Measurements from ENCODE around the gene PTPN14. TPM values are rescaled to one million over a fixed set of nuclear protein-coding genes. Genes with fewer than 3 reads are reported as not detected.
A peak's percentile ranks its signal among the peaks of the same experiment; 100 is the strongest.

PTPN14 gene
- total RNA-seq, 6 experiments from 2014 or later: 1.6 to 4.6 (median 2.1) TPM

GRCh38 chr1:214425716-214426425 is 125.5 kb downstream of the PTPN14 start:
- intact Hi-C loops (cut with DNase I): no loop called here
- no peaks in the 10 kb centered on the region for H3K36me3 ChIP-seq
- H3K4me3 ChIP-seq: no peak overlapping the region
- DNase-seq: no peak
- H3K4me1 ChIP-seq: no peaks in the 10 kb centered on the region
- no peaks in the 10 kb centered on the region for H3K9me3 ChIP-seq
- WGBS (ENCODE audit: insufficient coverage, low coverage, low lambda C conversion rate, missing lambda C conversion rate): 69% methylated on average over 5 of the region's 5 CpGs
- H3K27me3 ChIP-seq: no peaks in the 10 kb centered on the region
- TF ChIP-seq CTCF (IDR thresholded peaks at IDR 0.05) (no peak), POLR2A (IDR thresholded peaks at IDR 0.05) (no peak)
- no peak overlapping the region for H3K27ac ChIP-seq
- ATAC-seq: no peak

DNA sequence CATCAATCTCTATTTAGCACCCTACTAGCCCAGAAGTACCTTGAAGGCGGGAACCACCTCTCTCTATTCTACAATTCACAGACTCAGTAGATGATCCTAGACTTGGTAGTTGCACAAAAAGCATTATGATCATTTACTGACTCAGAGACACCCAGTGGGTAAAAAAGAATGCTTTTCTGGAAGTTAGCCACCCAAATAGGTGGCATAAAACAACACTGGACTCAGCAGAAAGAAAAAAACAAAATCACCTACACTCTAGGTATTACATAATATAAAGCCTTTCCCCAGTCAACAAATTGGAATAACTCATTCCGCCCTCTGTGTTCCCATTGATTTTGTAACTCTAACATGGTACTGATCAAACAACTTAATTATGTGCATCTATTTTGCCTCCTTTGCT is 126.3 kb downstream of the PTPN14 start:
- intact Hi-C loops (cut with DNase I): no loop called here

DNA sequence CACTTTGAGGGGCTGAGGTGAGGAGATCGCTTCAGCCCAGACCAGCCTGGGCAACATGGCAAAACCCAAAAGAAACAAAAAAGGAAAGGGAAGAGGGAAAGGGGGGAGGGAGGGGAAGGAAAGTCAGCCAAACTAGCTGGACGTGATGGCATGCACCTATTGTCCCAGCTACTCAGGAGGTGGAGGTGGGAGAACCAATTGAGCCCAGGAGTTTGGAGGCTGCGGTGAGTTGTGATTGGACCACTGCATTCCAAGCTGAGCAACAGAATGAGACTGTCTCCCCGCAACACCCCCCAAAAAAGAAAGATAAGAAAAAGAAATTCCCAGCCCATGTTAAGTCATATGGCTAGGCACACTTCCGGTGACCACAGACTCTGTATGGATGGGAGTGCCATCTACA is 128.4 kb downstream of the PTPN14 start:
- no peaks in the 10 kb centered on the region for H3K9me3 ChIP-seq
- no peak for ATAC-seq
- TF ChIP-seq POLR2A (IDR thresholded peaks at IDR 0.05) (no peak), CTCF (IDR thresholded peaks at IDR 0.05) (no peak)
- intact Hi-C loops (cut with DNase I): no loop called here
- no peak for DNase-seq
- H3K4me1 ChIP-seq: no peaks in the 10 kb centered on the region
- H3K27ac ChIP-seq: no peak overlapping the region
- no peaks in the 10 kb centered on the region for H3K36me3 ChIP-seq
- 70% methylated on average over 3 of the region's 5 CpGs for WGBS (ENCODE audit: insufficient coverage, low coverage, low lambda C conversion rate, missing lambda C conversion rate)
- H3K27me3 ChIP-seq: no peaks in the 10 kb centered on the region
- H3K4me3 ChIP-seq: no peak overlapping the region

More for the DNA sequence above, 126.3 kb downstream of the PTPN14 start:
- peak in 1 of 4 donors; percentile 46 for ATAC-seq
- no peak for DNase-seq
- Histone ChIP-seq H3K27ac (no peak overlapping the region), H3K27me3 (no peaks in the 10 kb centered on the region), H3K9me3 (no peaks in the 10 kb centered on the region), H3K4me3 (no peak overlapping the region), H3K4me1 (no peaks in the 10 kb centered on the region), H3K36me3 (no peaks in the 10 kb centered on the region)
- TF ChIP-seq POLR2A (IDR thresholded peaks at IDR 0.05) (no peak), CTCF (IDR thresholded peaks at IDR 0.05) (no peak)
- WGBS (ENCODE audit: insufficient coverage, low coverage, low lambda C conversion rate, missing lambda C conversion rate): 60% methylated on average over 2 of the region's 2 CpGs

GRCh38 chr1:214422137-214422671 is 129.2 kb downstream of the PTPN14 start:
- TF ChIP-seq POLR2A (IDR thresholded peaks at IDR 0.05) (no peak), CTCF (IDR thresholded peaks at IDR 0.05) (no peak)
- intact Hi-C loops (cut with DNase I): no loop called here
- 81% methylated on average over 7 of the region's 8 CpGs for WGBS (ENCODE audit: insufficient coverage, low coverage, low lambda C conversion rate, missing lambda C conversion rate)
- DNase-seq: no peak
- no peaks in the 10 kb centered on the region for H3K36me3 ChIP-seq
- H3K27ac ChIP-seq: no peak overlapping the region
- H3K4me1 ChIP-seq: no peaks in the 10 kb centered on the region
- no peak for ATAC-seq
- H3K27me3 ChIP-seq: no peaks in the 10 kb centered on the region
- H3K4me3 ChIP-seq: no peak overlapping the region
- no peaks in the 10 kb centered on the region for H3K9me3 ChIP-seq
